ENCODE measurements around the gene DPT.

DNA sequence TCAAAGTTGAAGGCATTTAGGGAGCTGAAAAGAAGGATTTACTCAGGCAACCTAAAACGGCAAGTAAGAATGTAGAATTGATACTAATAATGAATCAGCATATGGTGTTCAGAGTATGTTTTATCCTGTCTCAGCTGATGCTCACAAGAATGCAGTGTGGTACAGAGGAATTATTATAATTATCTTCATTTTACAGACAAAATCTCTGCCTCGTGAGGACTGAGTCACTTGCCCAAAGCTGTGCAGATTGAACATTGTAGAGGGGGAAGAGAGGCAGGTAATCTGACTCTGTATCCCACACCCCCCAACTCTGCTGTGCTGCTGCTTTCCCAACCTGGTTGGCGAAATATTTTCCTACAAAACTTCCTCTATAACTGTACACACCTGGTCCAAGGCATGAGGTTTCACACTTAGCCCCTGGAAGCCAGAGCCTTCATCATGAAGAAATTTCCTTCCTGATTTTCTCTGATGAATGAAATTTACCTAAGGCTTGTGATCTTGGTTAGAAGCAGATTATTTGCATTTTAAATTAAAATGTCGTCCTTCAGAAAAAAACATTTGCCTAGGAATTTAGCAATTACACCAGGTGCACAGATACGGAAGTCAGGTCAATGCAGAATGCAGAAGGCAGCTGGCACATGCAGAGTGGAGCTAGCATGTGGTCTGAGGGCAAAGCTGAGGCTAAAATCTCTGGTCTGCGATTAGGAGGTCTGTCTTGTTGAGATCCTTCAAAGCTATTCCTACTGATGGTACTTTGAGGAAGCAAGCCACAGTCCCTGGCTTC lies 52.8 kb downstream of the DPT start:
- TF ChIP-seq CTCF (IDR thresholded peaks at IDR 0.05) (no peak), POLR2A (IDR thresholded peaks at IDR 0.05) (no peak)
